Skin of body (tissue), 2 donors: ENCODE measurements around the gene CACNB4. TPM values are rescaled to one million over a fixed set of nuclear protein-coding genes. Genes with fewer than 3 reads are reported as not detected.
"Not testable (repeated sequence)": the region's sequence is repeated elsewhere in the genome, so short reads cannot be mapped to it uniquely, and the experiment has no call there.

Experiments
- DNase-seq: peaks from one replicate; lab custom pipeline; 2025; lab: John Stamatoyannopoulos, UW
- total RNA-seq: library from RNA; depleted of rRNA; stranded (reverse); fragments of >200 nt; gene quantifications from one replicate; pipeline ENCODE4 v1.2.3, GENCODE V29; 2014

The CACNB4 gene
- total RNA-seq, 1 donor from 2014 or later: 16.3 TPM

DNA sequence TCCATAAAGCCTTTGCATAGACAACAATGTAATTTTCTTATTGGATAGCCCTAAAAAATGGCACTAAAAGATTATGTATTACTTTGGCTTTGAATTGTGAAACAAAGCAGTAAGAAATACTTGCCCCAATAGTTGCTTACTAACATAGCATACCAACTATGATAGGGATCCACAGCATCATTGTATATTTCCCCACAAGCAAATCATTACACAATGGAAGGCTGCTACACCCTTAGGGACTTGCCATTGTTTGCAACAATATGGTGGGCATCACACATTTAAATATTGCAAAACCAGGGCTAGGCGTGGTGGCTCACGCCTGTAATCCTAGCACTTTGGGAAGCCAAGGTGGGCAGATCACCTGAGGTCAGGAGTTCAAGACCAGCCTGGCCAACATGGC, 74.4 kb downstream of the CACNB4 start:
- no peak for DNase-seq

DNA sequence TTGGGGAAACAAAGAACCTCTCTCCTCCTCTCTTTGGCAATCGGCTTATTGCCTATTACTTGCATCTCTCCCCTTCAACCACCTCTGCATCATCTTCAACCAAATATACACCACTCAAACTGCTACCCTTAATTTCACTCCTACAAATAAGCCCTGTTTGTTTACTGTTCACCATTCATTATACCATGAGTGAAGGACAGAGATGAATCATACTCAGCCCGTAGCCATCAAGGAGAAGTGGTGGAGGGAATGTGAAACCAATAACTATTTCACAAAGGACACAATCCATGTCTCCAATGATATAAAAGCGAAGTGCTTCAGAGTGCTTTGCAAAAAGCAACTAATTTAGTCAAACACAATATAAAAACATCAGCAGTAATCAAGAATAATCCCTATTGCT, 76.8 kb downstream of the CACNB4 start:
- no peak for DNase-seq

DNA sequence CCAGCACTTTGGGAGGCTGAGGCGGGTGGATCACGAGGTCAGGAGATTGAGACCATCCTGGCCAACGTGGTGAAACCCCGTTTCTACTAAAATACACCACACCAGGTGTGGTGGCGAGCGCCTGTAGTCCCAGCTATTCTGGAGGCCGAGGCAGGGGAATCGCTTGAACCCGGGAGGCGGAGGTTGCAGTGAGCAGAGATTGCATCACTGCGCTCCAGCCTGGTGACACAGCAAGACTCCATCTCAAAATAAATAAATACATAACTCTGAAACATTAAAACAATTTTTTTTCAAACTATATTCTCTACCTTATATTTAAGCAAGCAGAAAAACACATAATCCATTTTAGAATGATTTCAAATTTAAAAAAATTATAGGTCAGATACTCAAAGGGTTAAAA, 77.8 kb downstream of the CACNB4 start:
- not testable (repeated sequence) for DNase-seq

DNA sequence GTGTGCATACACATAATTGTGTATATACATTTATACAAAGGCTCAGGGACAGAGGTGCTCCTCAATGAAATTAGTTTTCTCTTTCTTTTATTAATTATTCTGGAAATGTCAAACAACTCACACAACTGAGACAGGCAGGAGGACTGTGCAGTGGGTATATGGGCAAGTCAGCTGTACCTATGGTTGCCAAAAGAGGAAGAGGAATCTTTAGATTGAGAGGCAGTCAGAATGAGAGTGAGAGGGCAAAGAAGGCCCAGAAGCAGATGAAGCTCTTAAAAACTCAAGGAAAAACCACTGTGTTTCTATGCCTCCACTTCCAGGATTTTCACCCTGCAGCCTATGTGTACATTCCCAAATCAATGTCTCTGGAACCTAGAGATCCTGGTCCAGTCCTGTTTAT, 79.1 kb downstream of the CACNB4 start:
- no peak for DNase-seq

DNA sequence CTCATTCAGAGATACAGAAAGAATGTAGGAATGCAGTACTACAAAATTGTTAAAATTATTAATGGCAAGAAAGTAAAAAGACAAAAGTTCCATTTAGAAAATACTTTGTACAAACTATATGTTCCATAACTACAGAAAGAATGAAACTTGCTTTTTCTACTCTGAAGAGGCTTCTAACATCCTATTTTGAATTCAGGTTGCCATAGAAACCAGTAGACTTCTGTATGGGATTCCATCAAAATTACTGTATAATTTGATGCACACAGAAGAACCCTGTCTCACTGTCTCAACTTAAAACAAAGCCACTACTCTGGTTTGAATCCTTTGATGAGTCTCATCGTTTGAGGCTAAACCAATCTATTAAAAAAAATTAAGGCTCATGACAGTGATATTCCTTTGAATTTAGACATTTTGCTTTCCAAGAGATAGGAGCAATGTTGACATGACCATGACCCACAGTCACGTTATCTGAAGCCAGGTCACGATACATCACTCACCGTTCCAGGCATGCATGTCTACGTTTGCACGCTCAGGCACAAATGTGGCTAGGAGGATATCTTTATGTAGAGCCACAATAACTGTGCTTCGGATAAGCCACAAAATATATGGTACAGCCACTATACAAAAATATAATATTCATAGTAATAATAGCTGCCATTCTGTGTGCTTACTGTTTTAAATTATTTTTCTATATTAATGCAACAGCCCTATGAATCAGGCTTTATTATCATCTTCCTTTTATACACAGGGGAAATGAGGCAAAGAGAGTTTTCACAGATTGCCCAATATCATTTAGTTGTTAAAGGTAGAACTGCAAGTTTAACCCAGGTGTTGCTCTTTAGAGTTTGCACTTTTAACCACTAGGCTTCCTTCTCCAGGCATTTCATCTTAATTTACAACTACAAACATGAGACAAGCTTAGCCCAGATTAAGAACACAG, 82.4 kb downstream of the CACNB4 start:
- no peak for DNase-seq

DNA sequence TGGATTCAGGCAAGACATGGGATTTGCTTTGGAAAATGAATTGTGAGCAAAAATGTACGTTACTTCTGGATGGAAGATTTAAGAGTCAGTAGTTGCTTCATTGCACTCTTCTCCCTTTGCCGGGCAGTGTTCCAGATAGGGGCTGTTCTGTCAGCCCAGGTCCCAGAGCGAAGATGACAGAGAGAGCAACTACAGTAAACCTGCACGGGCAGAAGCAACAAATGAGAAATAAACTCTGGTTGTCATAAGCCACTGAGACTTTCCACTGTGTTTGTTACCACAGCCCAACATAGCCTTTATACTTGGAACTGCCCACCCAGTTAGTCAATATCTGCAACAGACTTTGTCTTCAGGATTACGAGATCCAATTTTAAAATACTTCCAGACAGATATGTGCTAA, 83.3 kb downstream of the CACNB4 start:
- no peak for DNase-seq

DNA sequence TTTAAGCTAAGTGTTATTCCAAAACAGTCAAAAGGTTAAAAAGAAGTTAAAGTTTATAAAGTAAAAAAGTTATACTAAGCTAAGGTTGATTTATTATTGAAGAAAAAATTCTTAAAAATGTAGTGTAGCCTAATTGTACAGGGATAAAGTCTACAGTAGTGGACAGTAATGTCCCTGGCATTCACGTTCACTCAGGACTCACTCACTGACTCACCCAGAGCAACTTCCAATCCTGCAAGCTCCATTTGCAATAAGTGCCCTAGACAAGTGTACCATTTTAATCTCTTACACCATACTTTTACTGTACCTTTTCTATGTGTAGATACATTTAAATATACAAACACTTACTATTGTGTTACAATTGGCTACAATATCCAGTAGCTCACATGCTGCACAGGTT, 86.1 kb downstream of the CACNB4 start:
- no peak for DNase-seq

DNA sequence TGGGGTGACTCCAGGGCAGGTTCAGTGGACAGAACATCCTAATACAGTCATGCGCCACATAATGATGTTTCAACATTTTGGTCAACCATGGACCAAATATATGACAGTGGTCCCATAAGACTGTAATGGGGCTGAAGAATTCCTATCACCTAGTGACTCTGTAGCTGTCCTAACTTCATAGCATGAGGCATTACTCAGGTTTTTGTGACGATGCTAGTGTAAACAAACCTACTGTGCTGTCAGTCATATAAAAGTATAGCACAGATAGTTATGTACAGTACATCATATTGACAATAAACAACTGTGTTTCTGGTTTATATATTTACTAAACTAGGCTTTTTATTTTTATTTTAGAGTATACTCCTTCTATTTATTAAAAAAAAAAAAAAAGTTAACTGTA, 87.1 kb downstream of the CACNB4 start:
- no peak for DNase-seq

DNA sequence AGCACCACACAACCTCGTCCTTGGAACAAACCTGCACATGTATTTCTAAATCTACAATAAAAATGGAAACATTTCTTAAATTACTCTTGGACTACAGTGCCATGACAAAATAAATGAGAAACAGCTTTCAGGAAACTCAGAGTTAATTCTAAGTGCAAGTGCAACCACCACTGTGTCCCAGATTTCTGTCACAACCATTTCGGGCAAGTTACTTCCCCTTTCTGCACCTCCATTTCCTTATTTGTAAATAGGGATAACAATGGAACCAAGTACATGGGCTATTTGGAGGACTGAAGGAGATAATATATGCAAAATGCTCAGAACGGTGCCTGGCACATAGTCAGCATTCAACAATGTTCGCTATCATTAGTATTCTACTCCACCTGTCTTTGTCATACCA, 93.2 kb downstream of the CACNB4 start:
- DNase-seq: no peak

DNA sequence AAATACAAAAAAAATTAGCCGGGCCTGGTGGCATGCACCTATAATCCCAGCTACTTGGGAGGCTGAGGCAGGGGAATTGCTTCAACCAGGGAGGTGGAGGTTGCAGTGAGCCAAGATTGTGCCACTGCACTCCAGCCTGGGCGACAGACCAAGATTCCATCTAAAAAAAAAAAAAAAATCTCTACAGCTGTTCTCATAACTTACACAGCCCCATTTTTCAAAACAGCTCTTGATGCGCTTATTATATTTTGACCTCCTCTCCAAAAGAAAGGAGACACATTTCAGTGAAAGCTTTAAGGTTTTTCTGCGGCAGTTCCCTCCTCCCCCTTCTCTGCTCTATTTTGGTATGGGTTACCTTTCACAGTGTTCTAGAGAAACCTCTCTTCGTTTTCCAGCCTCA, 95.6 kb downstream of the CACNB4 start:
- not testable (repeated sequence) for DNase-seq

DNA sequence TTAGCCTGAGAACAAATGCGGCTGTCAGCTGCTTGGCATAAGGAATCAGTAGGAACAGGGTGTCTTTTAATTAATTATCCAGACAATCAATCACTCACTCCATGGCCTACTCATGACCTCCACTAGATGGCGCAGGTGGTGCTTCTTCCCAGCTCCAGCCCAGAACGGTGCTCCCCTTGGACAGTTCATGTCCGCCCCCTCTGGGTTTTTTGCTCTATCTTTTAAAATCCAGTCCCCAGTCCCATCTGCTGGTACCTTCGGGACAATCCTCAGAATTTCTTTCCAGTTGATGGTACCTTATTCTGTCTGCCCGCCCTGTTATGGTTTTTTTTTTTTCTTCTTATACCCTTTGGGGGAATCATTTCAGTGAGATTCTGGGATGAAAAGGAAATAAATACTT, 99.8 kb downstream of the CACNB4 start:
- no peak for DNase-seq

DNA sequence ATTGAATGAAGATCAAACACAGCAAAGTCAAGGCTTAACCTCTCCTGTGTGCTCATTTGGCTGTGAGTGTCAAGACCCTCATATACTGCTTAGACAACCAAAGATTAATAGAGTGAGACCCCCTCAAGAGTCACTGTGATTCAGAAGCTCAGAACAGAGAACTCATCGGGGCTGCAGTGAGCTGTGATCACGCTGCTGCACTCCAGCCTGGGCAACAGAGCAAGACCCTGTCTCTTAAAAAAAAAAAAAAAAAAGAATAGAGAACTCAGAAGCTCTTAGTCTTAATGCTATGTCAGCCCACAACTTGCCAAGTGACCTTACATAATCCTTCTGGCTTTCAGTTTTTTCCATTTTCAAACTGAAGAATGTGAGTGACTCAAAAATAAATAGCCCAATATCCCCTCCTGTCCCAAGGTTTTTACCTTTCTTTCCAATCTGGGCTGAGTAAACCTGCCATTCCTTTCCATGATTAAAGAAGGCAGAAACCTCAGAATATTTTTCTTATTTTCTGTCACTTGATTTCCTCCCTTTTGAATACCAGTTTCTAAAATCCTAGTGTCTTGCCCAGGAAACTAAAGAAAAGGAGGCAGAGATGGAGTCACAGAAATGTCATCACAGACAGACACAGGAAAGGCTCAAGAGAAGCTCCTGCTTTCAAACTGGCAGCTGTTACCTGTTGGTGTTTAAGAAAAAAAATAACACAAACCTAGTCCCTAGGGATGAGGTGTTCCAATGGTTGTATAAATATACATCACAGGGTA, 102.4 kb downstream of the CACNB4 start:
- DNase-seq: no peak

DNA sequence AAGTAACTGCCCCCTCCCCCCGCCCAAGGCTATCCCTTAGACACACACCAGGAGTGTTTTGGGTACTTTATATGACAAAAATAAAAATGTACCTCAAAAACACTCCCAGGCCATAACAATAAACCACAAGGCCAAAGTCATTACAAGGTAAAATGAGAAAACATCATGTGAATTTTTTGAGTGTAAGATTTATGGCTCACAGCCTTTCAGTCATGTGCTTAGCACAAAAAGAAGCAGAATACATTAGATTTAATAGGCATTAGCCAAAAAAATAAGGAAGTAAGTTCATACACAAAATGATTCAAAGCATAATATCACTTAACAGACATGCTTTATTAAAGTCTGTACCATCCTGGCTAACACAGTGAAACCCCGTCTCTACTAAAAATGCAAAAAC, 103.7 kb downstream of the CACNB4 start:
- no peak for DNase-seq

DNA sequence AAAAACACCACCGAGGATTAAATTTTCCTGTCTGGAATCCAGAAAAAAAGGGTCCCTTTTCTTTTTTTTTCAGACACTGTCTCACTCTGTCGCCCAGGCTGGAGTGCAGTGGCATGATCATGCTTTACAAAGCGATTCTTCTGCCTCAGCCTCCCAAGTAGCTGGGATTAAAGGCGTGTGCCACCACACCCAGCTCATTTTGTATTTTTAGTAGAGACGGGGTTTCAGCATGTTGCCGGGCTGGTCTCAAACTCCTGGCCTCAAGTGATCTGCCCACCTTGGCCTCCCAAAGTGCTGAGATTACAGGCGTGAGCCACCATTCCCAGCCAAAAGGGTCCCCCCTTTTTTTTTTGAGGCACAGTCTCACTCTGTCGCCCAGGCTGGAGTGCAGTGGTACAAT, 104.7 kb downstream of the CACNB4 start:
- not testable (repeated sequence) for DNase-seq

DNA sequence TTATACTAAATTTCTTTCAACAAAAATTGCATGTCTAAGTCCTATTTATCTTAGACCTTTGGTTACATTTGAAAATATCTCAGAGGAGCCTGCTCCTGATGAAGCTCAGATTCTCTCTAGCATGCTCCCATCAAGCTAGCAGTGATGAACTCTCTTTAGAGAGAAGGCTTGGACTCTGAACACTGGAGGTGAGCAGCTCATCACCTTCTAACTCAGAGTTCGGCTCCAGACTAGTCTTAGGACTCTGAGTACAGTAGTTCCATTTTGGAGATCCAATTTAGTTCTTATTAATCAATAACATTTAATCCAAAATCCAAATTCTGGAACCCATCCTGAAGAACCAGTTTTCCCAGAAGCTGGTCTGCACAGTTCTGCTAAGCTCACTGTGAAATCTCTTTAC, 107.8 kb downstream of the CACNB4 start:
- DNase-seq: no peak

DNA sequence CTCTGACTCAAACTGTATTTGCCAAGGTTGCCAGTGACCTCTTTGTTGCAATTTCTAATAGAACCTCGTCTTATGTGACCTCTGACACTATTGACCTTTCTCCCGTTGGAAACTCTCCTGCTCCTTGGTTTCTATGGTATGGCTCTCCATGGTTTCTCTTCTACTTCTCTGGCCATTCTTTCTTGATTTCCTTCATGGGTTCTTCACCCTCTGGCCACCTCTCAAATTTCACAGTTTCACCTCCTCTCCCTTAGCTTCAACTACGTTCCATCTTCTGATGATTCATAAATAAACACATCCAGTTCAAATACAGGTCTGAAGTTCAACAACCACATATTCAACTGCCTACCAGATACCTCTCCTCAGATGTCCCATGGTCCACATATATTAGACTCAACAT, 109.5 kb downstream of the CACNB4 start:
- DNase-seq: no peak

DNA sequence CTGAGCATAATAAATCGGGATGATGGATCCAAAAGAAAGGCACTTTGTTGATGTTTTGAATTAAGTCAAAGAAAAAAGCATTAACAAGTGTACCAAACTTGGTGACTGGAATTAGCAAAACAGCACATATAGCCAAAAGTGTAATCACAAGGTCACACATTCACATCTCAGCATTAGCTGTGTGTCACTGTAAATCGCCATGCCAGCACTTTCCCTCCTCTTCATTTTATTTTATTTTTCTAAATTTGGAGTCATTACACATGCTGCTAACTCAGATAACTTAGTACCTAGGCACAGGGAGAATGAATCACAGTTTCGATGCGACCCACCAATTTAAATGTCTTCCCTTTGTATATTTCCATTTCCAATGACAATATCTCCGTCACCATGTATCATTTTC, 111.4 kb downstream of the CACNB4 start:
- DNase-seq: no peak

DNA sequence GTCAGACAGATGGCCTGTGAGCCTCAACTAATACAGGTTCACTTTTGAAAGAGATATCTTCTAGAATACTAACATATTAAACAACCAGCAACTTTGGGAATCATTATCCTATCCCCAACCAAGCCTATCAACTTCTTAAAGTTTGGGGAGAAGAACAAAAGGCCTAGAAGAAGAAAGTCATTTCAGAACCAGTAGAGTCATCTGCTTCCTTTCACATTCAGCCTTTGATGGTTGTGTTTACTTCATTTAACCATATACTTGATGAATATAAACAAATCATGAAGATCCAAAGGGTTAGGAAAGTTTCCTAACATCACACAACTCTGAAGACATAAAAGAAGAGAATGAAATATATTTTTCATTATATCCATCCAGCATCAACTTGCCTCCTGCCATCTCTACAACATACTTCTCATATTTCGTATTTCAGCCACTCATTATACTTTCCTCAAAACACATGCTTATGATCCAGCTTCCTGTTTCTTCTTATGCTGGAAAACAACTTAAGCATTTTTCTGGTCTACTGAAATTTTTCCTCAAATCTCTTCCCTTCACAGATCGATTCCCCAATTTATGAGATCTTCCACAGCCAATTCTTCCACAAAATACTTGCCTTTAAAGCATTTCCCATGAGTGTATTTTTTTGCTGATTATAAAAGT, 114.3 kb downstream of the CACNB4 start:
- no peak for DNase-seq

DNA sequence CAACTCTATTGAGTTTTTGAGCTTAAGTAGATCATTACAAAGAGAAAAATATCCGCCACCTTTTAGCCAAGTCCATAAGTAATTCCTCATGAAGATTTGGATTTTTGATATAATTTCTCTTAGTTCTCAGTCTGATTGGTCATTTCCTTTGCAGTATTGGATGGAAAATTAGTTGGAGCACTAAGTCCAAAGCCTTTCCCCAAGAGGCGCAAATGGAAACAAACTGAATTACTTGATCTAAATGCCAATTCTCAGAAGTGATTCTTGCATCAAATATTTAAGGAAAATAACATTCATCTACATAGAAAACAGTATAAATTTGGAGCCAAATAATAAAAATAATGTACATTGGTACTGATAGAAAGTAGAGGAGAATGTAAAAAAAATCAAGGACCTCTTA, 115.6 kb downstream of the CACNB4 start:
- DNase-seq: peak; percentile 66

DNA sequence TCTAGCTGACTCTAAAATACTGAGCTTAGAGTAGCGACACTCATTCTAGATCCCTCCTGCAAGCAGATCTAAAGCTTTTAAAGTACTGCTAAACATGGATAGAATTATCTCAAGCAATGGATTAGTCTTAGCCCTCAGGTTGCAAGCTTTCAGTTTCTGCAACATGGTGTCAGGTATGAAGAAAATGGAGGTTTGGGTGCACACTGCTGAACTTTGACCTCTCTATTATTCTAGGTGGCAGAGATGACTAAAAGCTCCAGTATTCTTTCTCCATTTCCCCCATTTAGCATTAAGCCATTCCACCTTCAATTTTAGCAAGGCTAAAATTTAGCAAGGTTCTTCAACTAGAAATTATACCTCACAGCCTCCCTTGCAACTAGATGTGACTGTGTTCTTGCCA, 117.0 kb downstream of the CACNB4 start:
- DNase-seq: no peak

DNA sequence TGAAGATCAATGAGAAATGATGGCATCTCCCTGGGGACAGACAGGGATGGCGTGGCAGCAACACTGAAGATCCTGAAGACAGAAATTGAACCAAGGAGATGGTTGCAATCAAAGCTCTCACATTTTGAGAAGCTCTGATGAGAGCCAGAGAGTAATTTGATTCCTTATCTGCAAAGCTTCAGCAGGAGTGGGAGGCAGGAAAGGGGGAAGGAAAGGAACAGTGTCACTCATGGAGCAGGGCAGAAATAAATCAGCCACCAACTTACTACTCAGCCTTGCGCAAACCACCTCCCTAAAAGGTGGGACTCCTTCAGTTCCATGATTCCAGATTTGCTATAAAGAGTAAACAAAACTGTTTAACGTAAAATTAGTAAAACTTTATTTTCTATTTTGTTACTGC, 119.2 kb downstream of the CACNB4 start:
- no peak for DNase-seq

DNA sequence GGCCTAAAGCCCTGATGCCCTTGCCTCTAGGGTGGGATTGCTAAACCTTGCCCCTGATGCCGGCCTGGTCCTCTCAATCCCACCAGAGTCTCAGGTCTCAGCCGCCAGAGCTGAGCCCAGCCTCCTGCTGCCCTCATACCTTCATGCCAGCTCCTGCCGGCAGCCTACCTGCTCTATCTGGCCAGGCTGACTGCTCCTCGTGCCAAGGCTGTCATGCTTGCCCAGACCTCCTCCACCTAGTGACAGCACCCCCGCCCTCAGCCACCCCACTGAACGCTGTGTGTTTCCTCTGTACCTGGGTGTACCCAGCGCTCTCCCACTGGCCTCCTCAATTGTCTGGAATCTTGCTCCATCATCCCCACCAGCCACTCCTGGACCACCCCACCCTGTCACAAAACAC, 120.1 kb downstream of the CACNB4 start:
- DNase-seq: no peak
